ENCODE data around the gene ZBTB45. TPM values are rescaled to one million over a fixed set of nuclear protein-coding genes. Genes with fewer than 3 reads are reported as not detected.
A peak's percentile ranks its signal among the peaks of the same experiment; 100 is the strongest.

Gene ZBTB45
- total and polyA plus RNA-seq, 9 of the 15 experiments (the other 6 are each of a cell fraction or from before 2014, with no cell fraction given), result 0.08 to 16.1 (median 1.8) TPM

DNA sequence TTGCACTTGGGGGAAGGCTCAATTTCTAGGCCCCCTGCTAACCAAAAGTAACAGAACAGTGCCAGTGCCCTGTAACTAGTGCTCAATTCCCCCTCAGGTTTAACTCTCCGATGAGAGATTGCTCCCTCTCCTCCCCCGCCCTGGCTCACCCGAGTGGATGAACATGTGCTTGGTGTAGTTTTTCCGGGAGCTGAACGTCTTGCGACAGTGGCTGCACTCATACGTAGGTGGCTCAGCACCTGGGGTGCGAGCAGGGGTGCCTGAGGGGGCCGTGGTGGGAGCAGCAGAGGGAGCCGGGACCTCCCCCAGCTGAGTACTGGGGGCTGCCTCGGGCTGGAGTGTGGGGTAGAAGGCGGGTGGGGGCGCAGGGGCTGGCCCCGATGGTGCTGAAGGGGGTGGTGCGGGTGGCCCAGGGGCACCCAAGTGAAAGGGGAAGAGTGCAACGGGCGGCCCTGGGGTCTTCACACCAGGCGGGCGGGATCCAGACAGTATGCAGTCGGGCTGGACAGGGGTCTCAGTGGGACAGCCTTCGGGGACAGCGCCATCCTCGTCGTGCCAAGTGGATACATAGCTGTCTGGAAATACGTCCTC lies 3.3 kb downstream of the ZBTB45 start:
- H3K9me3 ChIP-seq (replicated peaks; ENCODE audit: control insufficient read depth, insufficient read depth, low read depth, low read length), result no peaks in the 10 kb centered on the region
- no peak overlapping the region; the same call in 2 of the 3 replicates for H3K27ac ChIP-seq (ENCODE audit: extremely low read depth, low read depth, low read length)
- peaks cover 5% of the 10 kb centered on the region for H3K9me1 ChIP-seq (ENCODE audit: control insufficient read depth, insufficient read depth, low read length)
- FAIRE-seq (no peak), ATAC-seq (no peak), DNase-seq (ENCODE audit: extremely low read depth in 1 of 4, low spot score in 3 of 4) (no peak)
- peaks cover 9 to 73% of the 10 kb centered on the region in 2 experiments for H3K4me1 ChIP-seq (replicated peaks in 1 of 2; ENCODE audit: control insufficient read depth in 2 of 2, insufficient read depth in 2 of 2, low read length in 2 of 2)
- intact Hi-C loops (cut with micrococcal nuclease) (no loop called here), in situ Hi-C loops (cut with MboI) (no loop called here)
- peaks cover 55% of the 10 kb centered on the region for H3K79me2 ChIP-seq (ENCODE audit: control insufficient read depth, insufficient read depth, low read length)
- no peak overlapping the region for H2AFZ ChIP-seq (ENCODE audit: low read depth, low read length)
- TF ChIP-seq SRSF1 (IDR thresholded peaks at IDR 0.05; ENCODE audit: low read depth, low read length) (no peak), CBFA2T3 (IDR thresholded peaks at IDR 0.05) (no peak), FOXK2 (conservative IDR thresholded peaks at IDR 0.05 in 1 of 2, IDR thresholded peaks at IDR 0.05 in 1 of 2; ENCODE audit: low read depth in 2 of 2) (no peak), SPI1 (IDR thresholded peaks at IDR 0.05; ENCODE audit: borderline replicate concordance, low read depth, low read length) (no peak), FOSL1 (tag; conservative IDR thresholded peaks at IDR 0.05) (no peak), TEAD1 (CRISPR knock-in tag; IDR thresholded peaks at IDR 0.05) (no peak), BRF1 (IDR thresholded peaks at IDR 0.05; ENCODE audit: borderline replicate concordance, extremely low read depth, insufficient read length) (no peak)
- TF ChIP-seq, protein P1, sequence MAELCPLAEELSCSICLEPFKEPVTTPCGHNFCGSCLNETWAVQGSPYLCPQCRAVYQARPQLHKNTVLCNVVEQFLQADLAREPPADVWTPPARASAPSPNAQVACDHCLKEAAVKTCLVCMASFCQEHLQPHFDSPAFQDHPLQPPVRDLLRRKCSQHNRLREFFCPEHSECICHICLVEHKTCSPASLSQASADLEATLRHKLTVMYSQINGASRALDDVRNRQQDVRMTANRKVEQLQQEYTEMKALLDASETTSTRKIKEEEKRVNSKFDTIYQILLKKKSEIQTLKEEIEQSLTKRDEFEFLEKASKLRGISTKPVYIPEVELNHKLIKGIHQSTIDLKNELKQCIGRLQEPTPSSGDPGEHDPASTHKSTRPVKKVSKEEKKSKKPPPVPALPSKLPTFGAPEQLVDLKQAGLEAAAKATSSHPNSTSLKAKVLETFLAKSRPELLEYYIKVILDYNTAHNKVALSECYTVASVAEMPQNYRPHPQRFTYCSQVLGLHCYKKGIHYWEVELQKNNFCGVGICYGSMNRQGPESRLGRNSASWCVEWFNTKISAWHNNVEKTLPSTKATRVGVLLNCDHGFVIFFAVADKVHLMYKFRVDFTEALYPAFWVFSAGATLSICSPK (IDR thresholded peaks at IDR 0.05; ENCODE audit: borderline replicate concordance), result no peak
- 85% methylated on average over 14 of the region's 25 CpGs for WGBS (ENCODE audit: insufficient coverage, low coverage, missing lambda C conversion rate)
- no peaks in the 10 kb centered on the region for H3K27me3 ChIP-seq (ENCODE audit: control insufficient read depth in 2 of 2, insufficient read depth in 2 of 2, low read length in 2 of 2)
- H3K4me3 ChIP-seq, result no peak overlapping the region
- peaks cover 31% of the 10 kb centered on the region; the same call in 2 of the 3 replicates for H3K36me3 ChIP-seq (ENCODE audit: control insufficient read depth, insufficient read depth, low read length)
- ChIA-PET CTCF (ENCODE audit: low intra/inter-chr PET ratio) (no interaction called here), POLR2A (interaction anchor here (1.0 kb wide), 1 partner anchor 34 kb away, joined by 4 read pairs; no protein-coding TSS in a partner anchor)
- peak overlapping the region in 1 of 2 experiments; percentile 41; a peak in 1 of 4 replicates for H3K9ac ChIP-seq (ENCODE audit: insufficient read depth in 1 of 2, low read depth in 2 of 2, low read length in 2 of 2)
- no TSS peak for BruUV-seq (replicated peaks)
- no peak overlapping the region; the same call in 1 of the 2 replicates for H3K4me2 ChIP-seq (ENCODE audit: insufficient read depth, low read length)
- H4K20me1 ChIP-seq (replicated peaks; ENCODE audit: control insufficient read depth, insufficient read depth, low read length), result no peaks in the 10 kb centered on the region

Measured in K562 (cell line).